GM12878 (cell line): ENCODE results near the gene PSMB10. TPM values are rescaled to one million over a fixed set of nuclear protein-coding genes. Genes with fewer than 3 reads are reported as not detected.

Experiments
- ATAC-seq: fragments of 200-7000 bp; cut with Tn5 transposase; 3 replicates; pipeline ENCODE4 v1.9.1; 2020; ENCODE audit warnings: mild to moderate bottlenecking, moderate library complexity
- BruUV-seq: library from RNA; stranded (reverse); fragments of 400-500 nt; replicated peaks from 2 replicates; lab custom pipeline; 2021; lab: Mats Ljungman, UMichigan
- CTCF ChIA-PET: fragments of 300-600 bp; sonication (Branson Sonifier 250); formaldehyde crosslinking; extraction: SDS; loops from one replicate; lab custom pipeline; 2021; ENCODE audit warnings: inconsistent platforms; lab: Yijun Ruan, JAX
- POLR2A ChIA-PET: fragments of 350-600 bp; formaldehyde crosslinking; extraction: SDS; loops from one replicate; lab custom pipeline; 2021; ENCODE audit warnings: inconsistent platforms; lab: Charles Lee
- RAD21 ChIA-PET: fragments of 300-600 bp; sonication (Branson Sonifier 250); formaldehyde crosslinking; loops from one replicate; lab custom pipeline; 2023; ENCODE audit warnings: antibody characterized with exemption; ENCODE audit not compliant: unreplicated experiment; lab: Charles Lee
- SMC1A ChIA-PET: fragments of 300-600 bp; sonication (Branson Sonifier 250); formaldehyde crosslinking; loops from one replicate; lab custom pipeline; 2023; ENCODE audit not compliant: unreplicated experiment, uncharacterized antibody; lab: Charles Lee
- DNase-seq: peaks from one replicate; pipeline ENCODE4 v3.0.0-alpha.2; 2011; ENCODE audit warnings: low read depth, low spot score
- FAIRE-seq: peaks from 3 replicates; lab custom pipeline; 2011; peaks lifted over from hg19 to GRCh38; lab: Jason Lieb, UNC
- H2AFZ ChIP-seq: 2 replicates; pipeline ENCODE4 v1.6.0; 2011; ENCODE audit warnings: low read depth, low read length, control low read depth; ENCODE audit not compliant: control insufficient read depth
- H3K27ac ChIP-seq: 2 replicates; pipeline ENCODE4 v1.5.1; 2011; ENCODE audit warnings: control low read depth; ENCODE audit not compliant: control insufficient read depth, insufficient read depth
- H3K27me3 ChIP-seq, 2 experiments: replicated peaks in 1 of 2; 2 replicates each; pipeline versions ENCODE4 v1.6.0 to v1.6.1; 2011; ENCODE audit warnings: low read length in 1 of 2; ENCODE audit not compliant: control insufficient read depth in 2 of 2, insufficient read depth in 2 of 2
- H3K36me3 ChIP-seq, 2 experiments: 2 replicates each; pipeline ENCODE4 v1.5.1; 2011; ENCODE audit warnings: low read length in 1 of 2; ENCODE audit not compliant: control insufficient read depth in 2 of 2, insufficient read depth in 2 of 2
- H3K4me1 ChIP-seq: 2 replicates; pipeline ENCODE4 v1.6.1; 2011; ENCODE audit warnings: mild to moderate bottlenecking, low read length, moderate library complexity, mixed read lengths; ENCODE audit not compliant: control insufficient read depth, insufficient read depth
- H3K4me2 ChIP-seq: 2 replicates; pipeline ENCODE4 v1.6.0; 2011; ENCODE audit warnings: control low read depth; ENCODE audit not compliant: control insufficient read depth, insufficient read depth
- H3K4me3 ChIP-seq: fragments of 200-600 bp; sonication (generic); 2 replicates; pipeline ENCODE4 v1.5.1; 2016
- H3K79me2 ChIP-seq: 2 replicates; pipeline ENCODE4 v1.6.0; 2011; ENCODE audit warnings: low read length; ENCODE audit not compliant: control insufficient read depth, insufficient read depth
- H3K9ac ChIP-seq: 2 replicates; pipeline ENCODE4 v1.8.0; 2011; ENCODE audit warnings: low read length, control low read depth, mixed read lengths; ENCODE audit not compliant: control insufficient read depth, insufficient read depth
- H3K9me3 ChIP-seq: replicated peaks from 3 replicates; pipeline ENCODE4 v1.5.1; 2011; ENCODE audit warnings: mild to moderate bottlenecking, low read length; ENCODE audit not compliant: control insufficient read depth, insufficient read depth
- H4K20me1 ChIP-seq: 2 replicates; pipeline ENCODE4 v1.6.0; 2011; ENCODE audit not compliant: control insufficient read depth, insufficient read depth
- ATF3 ChIP-seq: IDR thresholded peaks from 2 replicates; pipeline ENCODE4 v1.6.1; 2011; ENCODE audit warnings: low read depth, mild to moderate bottlenecking, low read length, moderate library complexity, borderline replicate concordance; ENCODE audit errors: extremely low read depth
- ATF7 ChIP-seq: fragments of 450-650 bp; IDR thresholded peaks from 2 replicates; pipeline ENCODE4 v1.6.1; 2016; ENCODE audit warnings: low read depth, mild to moderate bottlenecking
- CBFB ChIP-seq: IDR thresholded peaks from 2 replicates; pipeline ENCODE4 v1.6.1; 2016; ENCODE audit warnings: antibody characterized with exemption, low read depth
- CHD1 ChIP-seq: IDR thresholded peaks from 2 replicates; pipeline ENCODE4 v1.6.1; 2012; ENCODE audit warnings: low read depth, low read length, improper control_type of control experiment
- CREB1 ChIP-seq: IDR thresholded peaks from 2 replicates; pipeline ENCODE4 v1.6.1; 2012; ENCODE audit warnings: low read depth, mild to moderate bottlenecking, inconsistent platforms
- MEF2B ChIP-seq: fragments of 450-650 bp; IDR thresholded peaks from 2 replicates; pipeline ENCODE4 v1.6.1; 2018; ENCODE audit warnings: mild to moderate bottlenecking, moderate library complexity; ENCODE audit not compliant: partially characterized antibody, poor library complexity, severe bottlenecking
- NBN ChIP-seq: fragments of 450-650 bp; IDR thresholded peaks from 2 replicates; pipeline ENCODE4 v1.6.1; 2016
- RBBP5 ChIP-seq: fragments of 200-600 bp; sonication (generic); conservative IDR thresholded peaks from 2 replicates; pipeline ENCODE4 v1.6.1; 2016
- SMC3 ChIP-seq: IDR thresholded peaks from 2 replicates; pipeline ENCODE4 v1.6.1; 2011; ENCODE audit warnings: low read length, improper control_type of control experiment, borderline replicate concordance
- STAT3 ChIP-seq: IDR thresholded peaks from 2 replicates; pipeline ENCODE4 v1.6.1; 2011; ENCODE audit warnings: low read depth, low read length, improper control_type of control experiment
- TARDBP ChIP-seq: IDR thresholded peaks from 2 replicates; pipeline ENCODE4 v1.6.1; 2016; ENCODE audit warnings: borderline replicate concordance
- WRNIP1 ChIP-seq: IDR thresholded peaks from 2 replicates; pipeline ENCODE4 v1.6.1; 2011; ENCODE audit warnings: low read depth, low read length, improper control_type of control experiment, borderline replicate concordance
- ZBTB40 ChIP-seq: fragments of 450-650 bp; IDR thresholded peaks from 2 replicates; pipeline ENCODE4 v1.6.1; 2016; ENCODE audit warnings: mild to moderate bottlenecking, moderate library complexity, borderline replicate concordance
- ZNF217 ChIP-seq: fragments of 450-650 bp; IDR thresholded peaks from 2 replicates; pipeline ENCODE4 v1.6.1; 2017; ENCODE audit warnings: antibody characterized with exemption, mild to moderate bottlenecking
- WGBS: methylation state at CpG from one replicate; pipeline ENCODE4 v1.1.6; 2016; ENCODE audit warnings: low lambda C conversion rate; ENCODE audit not compliant: insufficient replicate concordance, insufficient coverage; ENCODE audit errors: missing lambda C conversion rate; 5-methylcytosine and 5-hydroxymethylcytosine counted together
- in situ Hi-C: fragments of 300-500 bp; cut with MboI; formaldehyde crosslinking; loops from 9 replicates; pipeline ENCODE4 v1.14.3; 2018; ENCODE audit warnings: mixed read lengths
- intact Hi-C: fragments of 100-400 bp; cut with micrococcal nuclease; formaldehyde crosslinking; loops from one replicate; pipeline ENCODE4 v1.14.2; 2022; ENCODE audit not compliant: unreplicated experiment
- polyA plus RNA-seq, 11 experiments: library from polyadenylated mRNA; depleted of rRNA in 4 of 11; unstranded in 6 of 11; stranded (reverse) in 5 of 11; fragments of >200 nt; fragmentation: Nextera tagmentation in 4 of 11; fragmentation: Illumina TruSeq in 1 of 11; extraction: Ambion mirVana in 4 of 11; extraction: Trizol in 1 of 11; gene quantifications; 1 replicate in 1 of 11; 2 replicates in 10 of 11; pipeline versions ENCODE4 v1.2.1 to v1.2.3, GENCODE V29; 2011 to 2016; ENCODE audit warnings: inconsistent platforms in 2 of 11, missing spikeins in 2 of 11, low read depth in 1 of 11
- total RNA-seq, 4 experiments: library from RNA; depleted of rRNA in 3 of 4; stranded (reverse); fragments of >200 nt in 3 of 4; fragmentation: Illumina TruSeq in 1 of 4; extraction: Trizol in 1 of 4; gene quantifications; 2 replicates each; pipeline versions ENCODE4 v1.2.1 to v1.2.3, GENCODE V29; 2013 to 2021
- TF ChIP-seq, protein P1 (sequence below): IDR thresholded peaks from 2 replicates; pipeline ENCODE4 v1.6.1; 2011; ENCODE audit warnings: borderline replicate concordance, low read depth, mild to moderate bottlenecking, moderate library complexity, mixed read lengths, low read length; ENCODE audit not compliant: insufficient read depth; ENCODE audit errors: extremely low read length

Gene PSMB10
- total and polyA plus RNA-seq, 10 of the 15 experiments (the other 5 are each of a cell fraction or from before 2014, with no cell fraction given), result 24.1 to 308 (median 151) TPM

DNA sequence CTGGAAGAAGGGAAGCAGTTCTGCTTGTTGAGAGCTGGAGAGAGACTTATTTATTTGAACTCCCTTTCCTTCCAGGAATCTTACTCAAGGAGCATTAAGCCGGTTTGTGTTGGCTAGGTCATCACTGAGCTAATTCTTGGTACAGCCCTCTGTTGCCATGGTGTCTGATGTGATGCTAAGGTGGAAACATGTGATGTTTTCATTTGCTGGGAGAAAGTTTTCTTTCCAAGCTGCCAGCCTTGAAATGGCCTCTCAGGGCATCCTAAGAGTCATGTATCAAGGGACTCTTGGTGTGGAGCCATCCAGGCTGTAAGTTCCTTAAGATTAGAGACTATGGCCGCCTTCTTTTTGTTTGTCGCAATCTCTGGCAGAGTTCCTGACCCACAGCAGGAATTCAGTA is 39.4 kb downstream of the PSMB10 start:
- Histone ChIP-seq H3K4me1 (peaks cover 7% of the 10 kb centered on the region), H3K27me3 (no peaks in the 10 kb centered on the region), H3K4me3 (no peak overlapping the region), H4K20me1 (no peaks in the 10 kb centered on the region; the same call in 1 of the 2 replicates), H3K9ac (no peak overlapping the region), H3K36me3 (no peaks in the 10 kb centered on the region; a peak in 1 of 4 replicates), H3K9me3 (no peaks in the 10 kb centered on the region), H2AFZ (no peak overlapping the region), H3K79me2 (peaks cover 24% of the 10 kb centered on the region), H3K4me2 (no peak overlapping the region), H3K27ac (no peak overlapping the region)
- FAIRE-seq (no peak), ATAC-seq (no peak), DNase-seq (no peak)
- ChIA-PET RAD21 (interaction anchor here (0.8 to 1.0 kb wide), 3 partner anchors 11 to 143 kb away, joined by 3 read pairs; no protein-coding TSS in a partner anchor), POLR2A (interaction anchor here (0.6 to 1.7 kb wide), 4 partner anchors 12 to 90 kb away, joined by 3 to 4 read pairs (median 4); partner anchors contain the start of genes EDC4 and NRN1L), CTCF (interaction anchor here (0.8 to 1.6 kb wide), 7 partner anchors 13 to 225 kb away, joined by 3 to 6 read pairs (median 4); no protein-coding TSS in a partner anchor), SMC1A (no interaction called here)
- intact Hi-C loops, result no loop called here
- in situ Hi-C loops, result no loop called here
- WGBS, result 98% methylated on average over 3 of the region's 3 CpGs
- BruUV-seq, result no TSS peak
- TF ChIP-seq ATF7 (no peak), ZNF217 (no peak), TARDBP (no peak), SMC3 (no peak), WRNIP1 (no peak), CHD1 (no peak), STAT3 (no peak), ZBTB40 (no peak), RBBP5 (no peak), MEF2B (no peak), CBFB (no peak), ATF3 (no peak), CREB1 (no peak), NBN (no peak)
- TF ChIP-seq, protein P1, sequence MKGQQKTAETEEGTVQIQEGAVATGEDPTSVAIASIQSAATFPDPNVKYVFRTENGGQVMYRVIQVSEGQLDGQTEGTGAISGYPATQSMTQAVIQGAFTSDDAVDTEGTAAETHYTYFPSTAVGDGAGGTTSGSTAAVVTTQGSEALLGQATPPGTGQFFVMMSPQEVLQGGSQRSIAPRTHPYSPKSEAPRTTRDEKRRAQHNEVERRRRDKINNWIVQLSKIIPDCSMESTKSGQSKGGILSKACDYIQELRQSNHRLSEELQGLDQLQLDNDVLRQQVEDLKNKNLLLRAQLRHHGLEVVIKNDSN, result no peak
